Measurements from ENCODE around the gene AMN1. TPM values are rescaled to one million over a fixed set of nuclear protein-coding genes. Genes with fewer than 3 reads are reported as not detected.

The AMN1 gene
- total RNA-seq, 1 experiment from 2014 or later, result 9.6 TPM

DNA sequence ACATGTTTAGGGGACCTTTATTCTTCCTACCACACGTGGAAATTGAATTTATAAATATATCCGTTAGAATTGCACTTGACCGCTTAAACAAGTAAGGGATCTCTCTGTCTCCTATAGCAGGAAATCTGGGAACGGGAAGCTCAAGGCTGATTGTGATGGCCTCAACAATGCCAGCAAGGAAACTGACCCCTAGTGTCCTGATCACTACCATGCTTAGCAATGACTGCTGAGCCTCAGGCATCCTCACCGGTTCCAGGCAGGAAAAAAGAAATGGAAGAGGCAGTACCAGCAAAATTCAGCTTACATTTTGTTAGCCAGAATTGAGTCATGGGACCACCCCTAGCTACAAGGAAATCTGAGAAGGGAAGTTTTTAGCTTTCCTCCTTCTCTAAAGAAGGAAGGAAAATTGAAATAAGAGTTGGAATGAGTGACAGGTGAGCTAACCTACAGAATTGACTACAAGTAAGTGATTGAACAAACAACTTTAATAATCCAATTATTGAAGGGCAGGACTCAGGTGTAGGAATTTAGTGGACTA lies 43.9 kb upstream of the AMN1 start:
- H2BK120ac ChIP-seq (ENCODE audit: low read depth, low read length, poor library complexity, severe bottlenecking), result no peak overlapping the region

More for the DNA sequence above, 43.9 kb upstream of the AMN1 start:
- no peak overlapping the region for H3K4me2 ChIP-seq (ENCODE audit: insufficient read depth, insufficient read length, low read length)
- H3K27ac ChIP-seq (ENCODE audit: insufficient read length, low read depth, low read length), result no peak overlapping the region
- H3K56ac ChIP-seq (ENCODE audit: insufficient read length, low read depth, low read length), result no peak overlapping the region
- H3K9me3 ChIP-seq (ENCODE audit: control insufficient read depth, low read depth, low read length), result no peaks in the 10 kb centered on the region
- TF ChIP-seq, protein P1, sequence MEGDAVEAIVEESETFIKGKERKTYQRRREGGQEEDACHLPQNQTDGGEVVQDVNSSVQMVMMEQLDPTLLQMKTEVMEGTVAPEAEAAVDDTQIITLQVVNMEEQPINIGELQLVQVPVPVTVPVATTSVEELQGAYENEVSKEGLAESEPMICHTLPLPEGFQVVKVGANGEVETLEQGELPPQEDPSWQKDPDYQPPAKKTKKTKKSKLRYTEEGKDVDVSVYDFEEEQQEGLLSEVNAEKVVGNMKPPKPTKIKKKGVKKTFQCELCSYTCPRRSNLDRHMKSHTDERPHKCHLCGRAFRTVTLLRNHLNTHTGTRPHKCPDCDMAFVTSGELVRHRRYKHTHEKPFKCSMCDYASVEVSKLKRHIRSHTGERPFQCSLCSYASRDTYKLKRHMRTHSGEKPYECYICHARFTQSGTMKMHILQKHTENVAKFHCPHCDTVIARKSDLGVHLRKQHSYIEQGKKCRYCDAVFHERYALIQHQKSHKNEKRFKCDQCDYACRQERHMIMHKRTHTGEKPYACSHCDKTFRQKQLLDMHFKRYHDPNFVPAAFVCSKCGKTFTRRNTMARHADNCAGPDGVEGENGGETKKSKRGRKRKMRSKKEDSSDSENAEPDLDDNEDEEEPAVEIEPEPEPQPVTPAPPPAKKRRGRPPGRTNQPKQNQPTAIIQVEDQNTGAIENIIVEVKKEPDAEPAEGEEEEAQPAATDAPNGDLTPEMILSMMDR (conservative IDR thresholded peaks at IDR 0.05), result peak; percentile 42; the same call in 1 of the 3 replicates
- no peak overlapping the region for H3T11ph ChIP-seq (ENCODE audit: low read length)
- H3K18ac ChIP-seq (ENCODE audit: insufficient read length, low read depth, low read length), result no peak overlapping the region
- no peaks in the 10 kb centered on the region for H3K79me1 ChIP-seq (ENCODE audit: insufficient read depth, low read depth, low read length, poor library complexity, severe bottlenecking)
- no peak overlapping the region for H4K91ac ChIP-seq (ENCODE audit: insufficient read length, low read depth, low read length)
- H2BK5ac ChIP-seq (ENCODE audit: insufficient read length, low read length), result no peak overlapping the region
- Mint-ChIP-seq H3K36me3 (ENCODE audit: insufficient read depth in 1 of 3, low read depth in 3 of 3) (peaks cover 5 to 20% (median 7%) of the 10 kb centered on the region in 3 experiments), H3K27ac (peak overlapping the region in 1 of 3 experiments; percentile 45; a peak in 1 of 7 replicates), H3K4me1 (peaks cover 3 to 11% of the 10 kb centered on the region in 2 experiments), H3K27me3 (ENCODE audit: low read depth) (no peaks in the 10 kb centered on the region; the same call in none of the 2 replicates), H3K9me3 (peaks cover 18 to 22% of the 10 kb centered on the region in 2 experiments), H3K4me3 (no peak overlapping the region)
- no peak overlapping the region for H2BK12ac ChIP-seq (ENCODE audit: insufficient read length, low read depth, low read length)
- no peaks in the 10 kb centered on the region for H4K20me1 ChIP-seq (ENCODE audit: control insufficient read depth, insufficient read depth, insufficient read length)
- no CpG with 5 or more reads among the region's 5 CpGs for WGBS (ENCODE audit: extremely low coverage, insufficient read length, low lambda C conversion rate)
- no peak overlapping the region for H3K4ac ChIP-seq (ENCODE audit: low read depth, low read length)
- DNase-seq, result peak; percentile 54
- H3K79me2 ChIP-seq (ENCODE audit: insufficient read depth, low read length), result no peaks in the 10 kb centered on the region
- no peaks in the 10 kb centered on the region for H3K23me2 ChIP-seq (ENCODE audit: insufficient read length, low read depth, low read length, poor library complexity, severe bottlenecking)
- H3K4me1 ChIP-seq (ENCODE audit: insufficient read depth, low read length), result peaks cover 2% of the 10 kb centered on the region; the same call in 1 of the 2 replicates
- H4K8ac ChIP-seq (replicated peaks; ENCODE audit: insufficient read length, low read depth, low read length), result no peak overlapping the region
- H3K27me3 ChIP-seq (ENCODE audit: insufficient read depth, low read length), result no peaks in the 10 kb centered on the region
- H3K14ac ChIP-seq (ENCODE audit: insufficient read depth, low read length), result no peak overlapping the region
- H2AFZ ChIP-seq (ENCODE audit: low read length), result no peak overlapping the region
- no peak overlapping the region for H4K5ac ChIP-seq (ENCODE audit: insufficient read length, low read depth, low read length)
- H2AK5ac ChIP-seq (ENCODE audit: insufficient read length, low read length), result no peak overlapping the region
- H3K23ac ChIP-seq (ENCODE audit: insufficient read length, low read depth, low read length), result no peak overlapping the region
- no peak overlapping the region for H2BK15ac ChIP-seq (ENCODE audit: low read depth, low read length)
- H3K9ac ChIP-seq (ENCODE audit: extremely low read depth, insufficient read length, low read length), result no peak overlapping the region
- H2BK20ac ChIP-seq (ENCODE audit: low read depth, low read length, poor library complexity, severe bottlenecking), result no peak overlapping the region

Data from H9 (cell line).